K562 (cell line): ENCODE data around the gene FARP1.
"Not testable (repeated sequence)": the region's sequence is repeated elsewhere in the genome, so short reads cannot be mapped to it uniquely, and the experiment has no call there.

Experiments used
- RBFOX2 ChIP-seq: fragments of 200-400 bp; formaldehyde crosslinking; IDR thresholded peaks from 2 replicates; pipeline ENCODE4 v1.6.1; 2017; ENCODE audit warnings: low read depth, mild to moderate bottlenecking, low read length, moderate library complexity
- RFX5 ChIP-seq: IDR thresholded peaks from 2 replicates; pipeline ENCODE4 v1.6.1; 2011; ENCODE audit warnings: low read depth, mild to moderate bottlenecking, improper control_type of control experiment, low read length
- SPI1 ChIP-seq: IDR thresholded peaks from 2 replicates; pipeline ENCODE4 v1.6.1; 2011; ENCODE audit warnings: low read depth, low read length, control low read depth, borderline replicate concordance
- TARDBP ChIP-seq: fragments of 450-650 bp; IDR thresholded peaks from 2 replicates; pipeline ENCODE4 v1.6.1; 2016
- ZNF324 ChIP-seq: fragments of 250-450 bp; sonication (Bioruptor Pico); IDR thresholded peaks from 2 replicates; pipeline ENCODE4 v1.4.0; 2020; ENCODE audit warnings: mild to moderate bottlenecking
- TF ChIP-seq, protein P1 (sequence below), 3 experiments: IDR thresholded peaks in 2 of 3; conservative IDR thresholded peaks in 1 of 3; 2 replicates each; pipeline ENCODE4 v1.5.1; 2011 to 2012; ENCODE audit warnings: low read length in 3 of 3, mild to moderate bottlenecking in 3 of 3, control low read depth in 2 of 3, improper control_type of control experiment in 1 of 3, inconsistent platforms in 1 of 3, low read depth in 1 of 3, mixed read lengths in 1 of 3, moderate library complexity in 1 of 3; ENCODE audit not compliant: insufficient read depth in 2 of 3

DNA sequence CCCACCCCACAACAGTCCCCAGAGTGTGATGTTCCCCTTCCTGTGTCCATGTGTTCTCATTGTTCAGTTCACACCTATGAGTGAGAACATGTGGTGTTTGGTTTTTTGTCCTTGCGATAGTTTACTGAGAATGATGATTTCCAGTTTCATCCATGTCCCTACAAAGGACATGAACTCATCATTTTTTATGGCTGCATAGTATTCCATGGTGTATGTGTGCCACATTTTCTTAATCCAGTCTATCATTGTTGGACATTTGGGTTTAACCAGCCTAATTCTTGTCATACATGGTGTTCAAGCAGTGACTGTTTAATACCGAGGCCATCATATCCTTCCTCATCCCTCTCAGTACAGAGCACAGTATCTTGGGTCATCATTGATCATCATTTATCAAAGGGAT is 226.6 kb downstream of the FARP1 start:
- not testable (repeated sequence) for TF ChIP-seq RFX5, RBFOX2, ZNF324, SPI1, TARDBP
- TF ChIP-seq, protein P1, sequence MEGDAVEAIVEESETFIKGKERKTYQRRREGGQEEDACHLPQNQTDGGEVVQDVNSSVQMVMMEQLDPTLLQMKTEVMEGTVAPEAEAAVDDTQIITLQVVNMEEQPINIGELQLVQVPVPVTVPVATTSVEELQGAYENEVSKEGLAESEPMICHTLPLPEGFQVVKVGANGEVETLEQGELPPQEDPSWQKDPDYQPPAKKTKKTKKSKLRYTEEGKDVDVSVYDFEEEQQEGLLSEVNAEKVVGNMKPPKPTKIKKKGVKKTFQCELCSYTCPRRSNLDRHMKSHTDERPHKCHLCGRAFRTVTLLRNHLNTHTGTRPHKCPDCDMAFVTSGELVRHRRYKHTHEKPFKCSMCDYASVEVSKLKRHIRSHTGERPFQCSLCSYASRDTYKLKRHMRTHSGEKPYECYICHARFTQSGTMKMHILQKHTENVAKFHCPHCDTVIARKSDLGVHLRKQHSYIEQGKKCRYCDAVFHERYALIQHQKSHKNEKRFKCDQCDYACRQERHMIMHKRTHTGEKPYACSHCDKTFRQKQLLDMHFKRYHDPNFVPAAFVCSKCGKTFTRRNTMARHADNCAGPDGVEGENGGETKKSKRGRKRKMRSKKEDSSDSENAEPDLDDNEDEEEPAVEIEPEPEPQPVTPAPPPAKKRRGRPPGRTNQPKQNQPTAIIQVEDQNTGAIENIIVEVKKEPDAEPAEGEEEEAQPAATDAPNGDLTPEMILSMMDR (IDR thresholded peaks at IDR 0.05 in 2 of 3, conservative IDR thresholded peaks at IDR 0.05 in 1 of 3; ENCODE audit: insufficient read depth in 2 of 3, low read depth in 1 of 3, low read length in 3 of 3): not testable (repeated sequence)
